Activated naive CD4-positive, alpha-beta T cell treated with anti-CD3 and anti-CD28 coated beads, Interleukin-2, amount 50 U/mL, for 24 hours (primary cell): ENCODE measurements around the gene SPDYC.

Source experiments
- H3K27ac Mint-ChIP-seq: one replicate; pipeline ENCODE4 v1.8.0; 2021; ENCODE audit warnings: mild to moderate bottlenecking, mixed read lengths
- H3K27me3 Mint-ChIP-seq: one replicate; pipeline ENCODE4 v1.8.0; 2021; ENCODE audit warnings: mixed read lengths
- H3K36me3 Mint-ChIP-seq: one replicate; pipeline ENCODE4 v1.8.0; 2021; ENCODE audit warnings: mixed read lengths
- H3K4me1 Mint-ChIP-seq: one replicate; pipeline ENCODE4 v1.8.0; 2021; ENCODE audit warnings: mixed read lengths
- H3K4me3 Mint-ChIP-seq: one replicate; pipeline ENCODE4 v1.8.0; 2021; ENCODE audit warnings: mild to moderate bottlenecking, mixed read lengths
- H3K9me3 Mint-ChIP-seq: one replicate; pipeline ENCODE4 v1.8.0; 2021; ENCODE audit warnings: mixed read lengths

Gene SPDYC

GRCh38 chr11:65170058-65170534, at the start of gene SPDYC:
Gene SPDYC (plus strand): TSS chr11:65170233. CDS start chr11:65171358, 1,125 bp downstream.
- Mint-ChIP-seq H3K27ac (peak within 1 kb of the TSS; percentile 46), H3K36me3 (no peaks in the 10 kb centered on the region), H3K27me3 (no peaks in the 10 kb centered on the region), H3K9me3 (no peaks in the 10 kb centered on the region), H3K4me3 (no peak within 1 kb of the TSS), H3K4me1 (peaks cover 8% of the 10 kb centered on the region)

GRCh38 chr11:65120831-65121230, 49.2 kb upstream of the SPDYC start:
- Mint-ChIP-seq H3K27me3 (no peaks in the 10 kb centered on the region), H3K4me1 (peaks cover 53% of the 10 kb centered on the region), H3K4me3 (peak overlapping the region; percentile 100), H3K27ac (peak overlapping the region; percentile 99), H3K9me3 (no peaks in the 10 kb centered on the region), H3K36me3 (peaks cover 27% of the 10 kb centered on the region)

GRCh38 chr11:65121447-65121864, 48.6 kb upstream of the SPDYC start:
- Mint-ChIP-seq H3K27me3 (no peaks in the 10 kb centered on the region), H3K9me3 (no peaks in the 10 kb centered on the region), H3K4me3 (peak overlapping the region; percentile 100), H3K27ac (peak overlapping the region; percentile 99), H3K4me1 (peaks cover 51% of the 10 kb centered on the region), H3K36me3 (peaks cover 27% of the 10 kb centered on the region)

GRCh38 chr11:65121865-65122696, 48.0 kb upstream of the SPDYC start, which contains the start of the genes FAU and MRPL49:
Gene FAU (minus strand): TSS chr11:65122134. CDS start chr11:65121813, 321 bp downstream.
Gene MRPL49 (plus strand): TSS chr11:65122321. CDS start chr11:65122347, 26 bp downstream.
- Mint-ChIP-seq H3K27me3 (no peaks in the 10 kb centered on the region), H3K9me3 (no peaks in the 10 kb centered on the region), H3K4me3 (peak within 1 kb of the TSS; percentile 100), H3K27ac (peak within 1 kb of the TSS; percentile 99), H3K36me3 (peaks cover 28% of the 10 kb centered on the region), H3K4me1 (peaks cover 51% of the 10 kb centered on the region)

- Mint-ChIP-seq H3K9me3 (no peaks in the 10 kb centered on the region), H3K4me3 (peak overlapping the region; percentile 63), H3K27ac (no peak overlapping the region), H3K36me3 (peaks cover 20% of the 10 kb centered on the region), H3K27me3 (no peaks in the 10 kb centered on the region), H3K4me1 (peaks cover 37% of the 10 kb centered on the region)
These were observed 45.4 kb upstream of the SPDYC start for GRCh38 chr11:65124480-65125196.

GRCh38 chr11:65125197-65126056, 44.6 kb upstream of the SPDYC start:
- no peaks in the 10 kb centered on the region for H3K9me3 Mint-ChIP-seq
- no peak overlapping the region for H3K27ac Mint-ChIP-seq
- no peak overlapping the region for H3K4me3 Mint-ChIP-seq
- no peaks in the 10 kb centered on the region for H3K27me3 Mint-ChIP-seq
- peaks cover 19% of the 10 kb centered on the region for H3K36me3 Mint-ChIP-seq
- peaks cover 29% of the 10 kb centered on the region for H3K4me1 Mint-ChIP-seq

- Mint-ChIP-seq H3K27ac (no peak overlapping the region), H3K36me3 (peaks cover 13% of the 10 kb centered on the region), H3K9me3 (no peaks in the 10 kb centered on the region), H3K27me3 (no peaks in the 10 kb centered on the region), H3K4me3 (no peak overlapping the region), H3K4me1 (peaks cover 21% of the 10 kb centered on the region)
These were observed 43.3 kb upstream of the SPDYC start for GRCh38 chr11:65126624-65127274.

GRCh38 chr11:65127473-65128181, 42.4 kb upstream of the SPDYC start:
- Mint-ChIP-seq H3K36me3 (peaks cover 7% of the 10 kb centered on the region), H3K9me3 (no peaks in the 10 kb centered on the region), H3K4me3 (no peak overlapping the region), H3K4me1 (peaks cover 17% of the 10 kb centered on the region), H3K27me3 (no peaks in the 10 kb centered on the region), H3K27ac (no peak overlapping the region)

- H3K4me3 Mint-ChIP-seq = no peak overlapping the region
- H3K27me3 Mint-ChIP-seq = no peaks in the 10 kb centered on the region
- H3K9me3 Mint-ChIP-seq = no peaks in the 10 kb centered on the region
- H3K27ac Mint-ChIP-seq = no peak overlapping the region
- peaks cover 19% of the 10 kb centered on the region for H3K4me1 Mint-ChIP-seq
- peaks cover 7% of the 10 kb centered on the region for H3K36me3 Mint-ChIP-seq
These were observed 41.6 kb upstream of the SPDYC start for GRCh38 chr11:65128182-65129145.

- H3K36me3 Mint-ChIP-seq = peaks cover 5% of the 10 kb centered on the region
- no peak overlapping the region for H3K4me3 Mint-ChIP-seq
- no peaks in the 10 kb centered on the region for H3K27me3 Mint-ChIP-seq
- no peaks in the 10 kb centered on the region for H3K9me3 Mint-ChIP-seq
- H3K4me1 Mint-ChIP-seq = peaks cover 13% of the 10 kb centered on the region
- H3K27ac Mint-ChIP-seq = no peak overlapping the region
These were observed 40.2 kb upstream of the SPDYC start for GRCh38 chr11:65129649-65130441.

- Mint-ChIP-seq H3K27me3 (no peaks in the 10 kb centered on the region), H3K4me1 (peaks cover 15% of the 10 kb centered on the region), H3K4me3 (no peak overlapping the region), H3K9me3 (no peaks in the 10 kb centered on the region), H3K36me3 (peaks cover 5% of the 10 kb centered on the region), H3K27ac (peak overlapping the region; percentile 19)
These were observed 39.2 kb upstream of the SPDYC start for GRCh38 chr11:65130631-65131416.

- H3K36me3 Mint-ChIP-seq = peaks cover 7% of the 10 kb centered on the region
- no peak overlapping the region for H3K4me3 Mint-ChIP-seq
- peak overlapping the region; percentile 19 for H3K27ac Mint-ChIP-seq
- no peaks in the 10 kb centered on the region for H3K27me3 Mint-ChIP-seq
- H3K4me1 Mint-ChIP-seq = peaks cover 20% of the 10 kb centered on the region
- no peaks in the 10 kb centered on the region for H3K9me3 Mint-ChIP-seq
These were observed 38.6 kb upstream of the SPDYC start for GRCh38 chr11:65131417-65131776.
